HepG2 (cell line): ENCODE measurements around the gene C22orf39. TPM values are rescaled to one million over a fixed set of nuclear protein-coding genes. Genes with fewer than 3 reads are reported as not detected.

Experiments
- ATAC-seq: fragments of 200-7000 bp; cut with Tn5 transposase; 3 replicates; pipeline ENCODE4 v1.9.1; 2020; ENCODE audit warnings: mild to moderate bottlenecking, moderate library complexity
- BruUV-seq: library from RNA; stranded (reverse); fragments of 400-500 nt; replicated peaks from 2 replicates; lab custom pipeline; 2021; lab: Mats Ljungman, UMichigan
- CTCF ChIA-PET: fragments of 300-600 bp; formaldehyde crosslinking; extraction: SDS; loops from one replicate; lab custom pipeline; 2021; ENCODE audit warnings: low total read pairs, inconsistent platforms, low intra/inter-chr PET ratio; lab: Yijun Ruan, JAX
- POLR2A ChIA-PET: fragments of 350-600 bp; sonication (Branson Sonifier 250); formaldehyde crosslinking; loops from one replicate; lab custom pipeline; 2020; ENCODE audit warnings: antibody characterized with exemption, inconsistent platforms; lab: Yijun Ruan, JAX
- DNase-seq: peaks from one replicate; pipeline ENCODE4 v3.0.0-alpha.2; 2015; ENCODE audit warnings: low spot score
- FAIRE-seq: peaks from 3 replicates; lab custom pipeline; 2011; peaks lifted over from hg19 to GRCh38; lab: Jason Lieb, UNC
- H2AFZ ChIP-seq: one replicate; pipeline ENCODE4 v1.6.1; 2011; ENCODE audit warnings: low read length, inconsistent platforms
- H3K27ac ChIP-seq: fragments of 300-600 bp; 3 replicates; pipeline ENCODE4 v1.8.0; 2011; ENCODE audit warnings: mixed run types, mild to moderate bottlenecking, mixed read lengths, low read length, inconsistent platforms; ENCODE audit not compliant: insufficient read depth; ENCODE audit errors: extremely low read length
- H3K27me3 ChIP-seq, 2 experiments: fragments of 200-600 bp in 1 of 2; 2 replicates in 1 of 2; 3 replicates in 1 of 2; pipeline versions ENCODE4 v1.6.0 to v1.8.0; 2011; ENCODE audit warnings: low read length in 2 of 2, mild to moderate bottlenecking in 2 of 2, moderate library complexity in 2 of 2, inconsistent platforms in 1 of 2; ENCODE audit not compliant: insufficient read depth in 2 of 2, control insufficient read depth in 1 of 2
- H3K36me3 ChIP-seq, 2 experiments: fragments of 200-600 bp in 1 of 2; replicated peaks in 1 of 2; 2 replicates in 1 of 2; 3 replicates in 1 of 2; pipeline versions ENCODE4 v1.5.1 to v1.8.0; 2011; ENCODE audit warnings: low read length in 2 of 2, inconsistent platforms in 1 of 2; ENCODE audit not compliant: insufficient read depth in 2 of 2, control insufficient read depth in 1 of 2
- H3K4me1 ChIP-seq: 2 replicates; pipeline ENCODE4 v1.5.1; 2012; ENCODE audit warnings: low read length, inconsistent platforms; ENCODE audit not compliant: insufficient read depth
- H3K4me2 ChIP-seq: 2 replicates; pipeline ENCODE4 v1.6.0; 2011; ENCODE audit warnings: low read depth, low read length, inconsistent platforms
- H3K4me3 ChIP-seq, 3 experiments: fragments of 200-600 bp in 1 of 3; sonication (generic), shearing (Covaris generic) in 1 of 3; replicated peaks in 1 of 3; 2 replicates each; pipeline ENCODE4 v1.5.1; 2011 to 2016; ENCODE audit warnings: low read length in 3 of 3, inconsistent platforms in 2 of 3, low read depth in 2 of 3, mild to moderate bottlenecking in 2 of 3, control low read depth in 1 of 3, mixed read lengths in 1 of 3; ENCODE audit not compliant: insufficient read depth in 1 of 3
- H3K79me2 ChIP-seq: one replicate; pipeline ENCODE4 v1.6.1; 2011; ENCODE audit warnings: low read length, inconsistent platforms; ENCODE audit not compliant: insufficient read depth
- H3K9ac ChIP-seq: 2 replicates; pipeline ENCODE4 v1.6.0; 2011; ENCODE audit warnings: mild to moderate bottlenecking, low read depth, low read length, inconsistent platforms; ENCODE audit not compliant: insufficient read depth
- H3K9me3 ChIP-seq: 2 replicates; pipeline ENCODE4 v1.5.1; 2012; ENCODE audit warnings: mild to moderate bottlenecking, low read length
- H4K20me1 ChIP-seq: 2 replicates; pipeline ENCODE4 v1.6.0; 2011; ENCODE audit warnings: inconsistent platforms, mild to moderate bottlenecking, low read length, moderate library complexity; ENCODE audit not compliant: insufficient read depth
- CCDC6 ChIP-seq: sonication (generic); formaldehyde crosslinking; IDR thresholded peaks from 2 replicates; pipeline ENCODE4 v1.8.1; 2022; ENCODE audit warnings: mild to moderate bottlenecking, missing genetic modification reagents, moderate library complexity
- ZBTB8A ChIP-seq: sonication (generic); formaldehyde crosslinking; IDR thresholded peaks from 2 replicates; pipeline ENCODE4 v1.4.0; 2020; ENCODE audit warnings: mild to moderate bottlenecking, low read depth, missing genetic modification reagents, borderline replicate concordance
- ZNF3 ChIP-seq: IDR thresholded peaks from 2 replicates; pipeline ENCODE4 v1.7.0; 2017; ENCODE audit warnings: inconsistent platforms
- ZNF432 ChIP-seq: sonication (generic); formaldehyde crosslinking; IDR thresholded peaks from 2 replicates; pipeline ENCODE4 v1.5.0; 2020; ENCODE audit warnings: missing genetic modification reagents, mild to moderate bottlenecking, borderline replicate concordance
- ZNF468 ChIP-seq: sonication (generic); formaldehyde crosslinking; IDR thresholded peaks from 2 replicates; pipeline ENCODE4 v1.8.0; 2022; ENCODE audit warnings: mild to moderate bottlenecking, moderate library complexity, missing genetic modification reagents
- ZNF510 ChIP-seq: sonication (generic); formaldehyde crosslinking; IDR thresholded peaks from 2 replicates; pipeline ENCODE4 v1.4.0; 2020; ENCODE audit warnings: low read depth, mild to moderate bottlenecking, missing genetic modification reagents
- ZNF704 ChIP-seq: sonication (generic); formaldehyde crosslinking; IDR thresholded peaks from 2 replicates; pipeline ENCODE4 v1.8.1; 2023; ENCODE audit warnings: mild to moderate bottlenecking, inconsistent platforms, moderate library complexity, missing genetic modification reagents, borderline replicate concordance
- ZNF782 ChIP-seq: sonication (generic); formaldehyde crosslinking; IDR thresholded peaks from 2 replicates; pipeline ENCODE4 v1.4.0; 2020; ENCODE audit warnings: missing genetic modification reagents, mild to moderate bottlenecking, borderline replicate concordance
- ZNF850 ChIP-seq: sonication (generic); formaldehyde crosslinking; conservative IDR thresholded peaks from 2 replicates; pipeline ENCODE4 v1.9.0; 2021; ENCODE audit warnings: mild to moderate bottlenecking, missing genetic modification reagents
- WGBS: methylation state at CpG from one replicate; pipeline ENCODE4 v1.1.6; 2017; ENCODE audit warnings: low lambda C conversion rate; 5-methylcytosine and 5-hydroxymethylcytosine counted together
- in situ Hi-C: cut with HindIII; loops from 2 replicates; pipeline ENCODE4 v1.10.0; 2017; ENCODE audit warnings: low pct_unique_long_range_greater_than_20kb; ENCODE audit not compliant: extremely low pct_ligation_motif_present
- intact Hi-C: fragments of 100-400 bp; cut with micrococcal nuclease; formaldehyde crosslinking; loops from one replicate; pipeline ENCODE4 v1.10.0; 2022; ENCODE audit not compliant: unreplicated experiment
- polyA plus RNA-seq, 8 experiments: library from polyadenylated mRNA; depleted of rRNA in 3 of 8; stranded (reverse) in 7 of 8; unstranded in 1 of 8; fragments of >200 nt; fragmentation: Illumina TruSeq in 4 of 8; extraction: Trizol in 4 of 8; gene quantifications; 2 replicates each; pipeline versions ENCODE4 v1.2.1 to v1.2.3, GENCODE V29; 2011 to 2016; ENCODE audit warnings: low read depth in 4 of 8, missing spikeins in 1 of 8, mixed read lengths in 1 of 8; ENCODE audit not compliant: insufficient read depth in 1 of 8
- total RNA-seq, 5 experiments: library from RNA; depleted of rRNA; stranded (reverse); fragments of >200 nt; fragmentation: Illumina TruSeq; extraction: Trizol; gene quantifications; 2 replicates each; pipeline ENCODE4 v1.2.3, GENCODE V29; 2016; ENCODE audit warnings: low read depth in 1 of 5

Gene C22orf39
- total and polyA plus RNA-seq, 2 of the 13 experiments (the other 11 are each of a cell fraction or from before 2014, with no cell fraction given) = 23.4 to 26.4 TPM

GRCh38 chr22:19476023-19476422 is 28.5 kb upstream of the C22orf39 start:
- FAIRE-seq (no peak), DNase-seq (no peak), ATAC-seq (no peak)
- Histone ChIP-seq H3K27ac (no peak overlapping the region), H3K9me3 (no peaks in the 10 kb centered on the region), H3K4me1 (peaks cover 25% of the 10 kb centered on the region), H3K4me2 (no peak overlapping the region), H4K20me1 (peaks cover 13% of the 10 kb centered on the region; the same call in 1 of the 2 replicates), H3K79me2 (peaks cover 51% of the 10 kb centered on the region), H3K9ac (peak overlapping the region; percentile 6; the same call in 1 of the 2 replicates), H3K36me3 (peaks cover 12 to 35% of the 10 kb centered on the region in 2 experiments), H3K27me3 (no peaks in the 10 kb centered on the region; a peak in 1 of 5 replicates), H2AFZ (no peak overlapping the region), H3K4me3 (no peak overlapping the region)
- TF ChIP-seq ZNF468 (CRISPR knock-in tag) = no peak
- no peak for TF ChIP-seq CCDC6 (CRISPR knock-in tag)
- TF ChIP-seq ZNF3 (CRISPR knock-in tag) = no peak
- no peak for TF ChIP-seq ZNF850 (CRISPR knock-in tag)
- no peak for TF ChIP-seq ZNF432 (CRISPR knock-in tag)
- TF ChIP-seq ZNF510 = no peak
- TF ChIP-seq ZNF704 (CRISPR knock-in tag) = no peak
- no peak for TF ChIP-seq ZBTB8A (CRISPR knock-in tag)
- no peak for TF ChIP-seq ZNF782 (CRISPR knock-in tag)
- CTCF ChIA-PET = no interaction called here
- POLR2A ChIA-PET = interaction anchor here (0.7 kb wide), 1 partner anchor 29 kb away, joined by 3 read pairs; the partner anchor contains the start of gene C22orf39
- in situ Hi-C loops (loop anchor here (10.0 kb wide), 1 partner anchor 181 kb away; the partner anchor contains the start of gene CLTCL1), intact Hi-C loops (loop anchor here (10.0 kb wide), 2 partner anchors 159 to 171 kb away; no protein-coding TSS in a partner anchor)
- WGBS = 89% methylated on average over 3 of the region's 3 CpGs
- BruUV-seq = no TSS peak
